ENCODE data around the gene ACSF2.

Gene ACSF2

GRCh38 chr17:50451943-50452629 lies 26.1 kb downstream of the ACSF2 start:
- DNase-seq: no peak
- peaks cover 5% of the 10 kb centered on the region for H3K27me3 Mint-ChIP-seq (ENCODE audit: low read depth, poor library complexity)
- H3K36me3 Mint-ChIP-seq (ENCODE audit: low read depth): peaks cover 6% of the 10 kb centered on the region
- TF ChIP-seq, protein P1, sequence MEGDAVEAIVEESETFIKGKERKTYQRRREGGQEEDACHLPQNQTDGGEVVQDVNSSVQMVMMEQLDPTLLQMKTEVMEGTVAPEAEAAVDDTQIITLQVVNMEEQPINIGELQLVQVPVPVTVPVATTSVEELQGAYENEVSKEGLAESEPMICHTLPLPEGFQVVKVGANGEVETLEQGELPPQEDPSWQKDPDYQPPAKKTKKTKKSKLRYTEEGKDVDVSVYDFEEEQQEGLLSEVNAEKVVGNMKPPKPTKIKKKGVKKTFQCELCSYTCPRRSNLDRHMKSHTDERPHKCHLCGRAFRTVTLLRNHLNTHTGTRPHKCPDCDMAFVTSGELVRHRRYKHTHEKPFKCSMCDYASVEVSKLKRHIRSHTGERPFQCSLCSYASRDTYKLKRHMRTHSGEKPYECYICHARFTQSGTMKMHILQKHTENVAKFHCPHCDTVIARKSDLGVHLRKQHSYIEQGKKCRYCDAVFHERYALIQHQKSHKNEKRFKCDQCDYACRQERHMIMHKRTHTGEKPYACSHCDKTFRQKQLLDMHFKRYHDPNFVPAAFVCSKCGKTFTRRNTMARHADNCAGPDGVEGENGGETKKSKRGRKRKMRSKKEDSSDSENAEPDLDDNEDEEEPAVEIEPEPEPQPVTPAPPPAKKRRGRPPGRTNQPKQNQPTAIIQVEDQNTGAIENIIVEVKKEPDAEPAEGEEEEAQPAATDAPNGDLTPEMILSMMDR (IDR thresholded peaks at IDR 0.05): no peak
- H3K4me1 Mint-ChIP-seq: peaks cover 6% of the 10 kb centered on the region
- no peaks in the 10 kb centered on the region for H3K9me3 Mint-ChIP-seq
- H3K4me3 Mint-ChIP-seq: no peak overlapping the region
- H3K27ac Mint-ChIP-seq: no peak overlapping the region

DNA sequence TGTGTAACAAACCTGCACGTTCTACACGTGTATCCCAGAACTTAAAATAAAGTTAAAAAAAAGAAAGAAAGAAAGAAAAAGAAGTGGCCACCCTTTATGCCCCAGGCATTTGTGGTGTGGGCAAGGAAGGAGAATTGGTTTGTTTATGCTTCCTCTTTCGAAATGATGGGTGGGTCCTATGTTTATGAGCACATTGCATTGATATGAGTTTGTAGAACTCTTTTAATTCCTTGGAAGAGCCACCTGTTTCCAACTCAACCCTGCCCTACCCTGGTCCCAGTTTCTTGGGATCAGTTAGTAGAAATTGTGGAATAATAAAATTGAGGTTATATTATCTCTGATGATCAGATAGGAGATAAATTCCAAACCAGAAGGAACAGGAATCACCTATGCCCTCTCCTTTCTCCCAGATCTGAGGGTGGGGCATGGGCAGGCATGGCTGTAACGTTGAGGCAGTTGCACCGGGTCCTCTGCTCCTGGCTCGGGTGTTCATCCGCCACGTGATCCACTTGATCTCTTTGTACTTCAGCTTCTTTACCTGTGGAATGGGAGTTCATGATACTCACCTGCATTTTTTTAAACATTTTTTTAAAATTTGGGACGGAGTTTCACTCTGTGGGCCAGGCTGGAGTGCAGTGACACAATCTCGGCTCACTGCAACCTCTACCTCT lies 26.7 kb downstream of the ACSF2 start:
- DNase-seq: no peak
- H3K27ac Mint-ChIP-seq: no peak overlapping the region
- TF ChIP-seq, protein P1 (IDR thresholded peaks at IDR 0.05): no peak
- H3K36me3 Mint-ChIP-seq (ENCODE audit: low read depth): peaks cover 6% of the 10 kb centered on the region
- H3K4me1 Mint-ChIP-seq: peaks cover 6% of the 10 kb centered on the region
- no peaks in the 10 kb centered on the region for H3K9me3 Mint-ChIP-seq
- peaks cover 10% of the 10 kb centered on the region for H3K27me3 Mint-ChIP-seq (ENCODE audit: low read depth, poor library complexity)
- no peak overlapping the region for H3K4me3 Mint-ChIP-seq

- no peak overlapping the region for H3K27ac Mint-ChIP-seq
- H3K4me1 Mint-ChIP-seq: peaks cover 16% of the 10 kb centered on the region
- TF ChIP-seq, protein P1 (IDR thresholded peaks at IDR 0.05): no peak
- DNase-seq: no peak
- H3K36me3 Mint-ChIP-seq (ENCODE audit: low read depth): peaks cover 6% of the 10 kb centered on the region
- H3K27me3 Mint-ChIP-seq (ENCODE audit: low read depth, poor library complexity): peaks cover 12% of the 10 kb centered on the region
- H3K4me3 Mint-ChIP-seq: no peak overlapping the region
- no peaks in the 10 kb centered on the region for H3K9me3 Mint-ChIP-seq
Observed at GRCh38 chr17:50453901-50454300, 27.9 kb downstream of the ACSF2 start.

DNA sequence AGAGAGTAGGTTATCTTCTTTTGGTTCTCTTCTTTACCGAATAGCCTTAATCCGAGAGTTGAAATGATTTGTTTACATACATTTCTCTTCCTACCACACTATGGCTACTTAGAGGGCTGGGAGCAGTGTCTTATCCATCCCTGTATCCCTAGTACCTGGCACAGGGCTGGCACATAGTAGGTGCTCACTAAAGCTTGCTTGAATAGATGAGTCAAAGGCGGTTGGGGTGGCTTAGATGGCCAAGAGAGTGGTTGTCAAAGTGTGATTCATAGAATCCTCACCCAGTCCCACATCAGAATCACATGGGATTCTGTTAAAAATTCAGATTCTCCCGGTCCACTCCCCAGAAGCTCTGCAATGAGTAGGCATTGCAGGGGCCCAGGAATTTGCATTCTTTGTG lies 31.6 kb downstream of the ACSF2 start:
- peaks cover 12% of the 10 kb centered on the region for H3K27me3 Mint-ChIP-seq (ENCODE audit: low read depth, poor library complexity)
- H3K4me1 Mint-ChIP-seq: peaks cover 16% of the 10 kb centered on the region
- DNase-seq: no peak
- no peak overlapping the region for H3K4me3 Mint-ChIP-seq
- no peaks in the 10 kb centered on the region for H3K9me3 Mint-ChIP-seq
- TF ChIP-seq, protein P1 (IDR thresholded peaks at IDR 0.05): no peak
- H3K36me3 Mint-ChIP-seq (ENCODE audit: low read depth): no peaks in the 10 kb centered on the region
- no peak overlapping the region for H3K27ac Mint-ChIP-seq

GRCh38 chr17:50458270-50458669 lies 32.3 kb downstream of the ACSF2 start:
- Mint-ChIP-seq H3K4me1 (peaks cover 16% of the 10 kb centered on the region), H3K36me3 (ENCODE audit: low read depth) (no peaks in the 10 kb centered on the region), H3K4me3 (no peak overlapping the region), H3K9me3 (no peaks in the 10 kb centered on the region), H3K27ac (no peak overlapping the region), H3K27me3 (ENCODE audit: low read depth, poor library complexity) (peaks cover 12% of the 10 kb centered on the region)
- TF ChIP-seq, protein P1 (IDR thresholded peaks at IDR 0.05): no peak
- DNase-seq: no peak
